ENCODE data around the gene C17orf67.

Gene C17orf67

GRCh38 chr17:56771563-56771962, 62.2 kb downstream of the C17orf67 start:
- TF ChIP-seq REST (IDR thresholded peaks at IDR 0.05; ENCODE audit: insufficient read depth in 1 of 2, low read depth in 2 of 2, low read length in 2 of 2) (no peak), FOXP2 (optimal IDR thresholded peaks at IDR 0.05; ENCODE audit: borderline replicate concordance, extremely low read depth, extremely low read length, insufficient read depth) (no peak), SIN3A (IDR thresholded peaks at IDR 0.05; ENCODE audit: borderline replicate concordance, insufficient read depth, low read length) (no peak), POLR2AphosphoS5 (IDR thresholded peaks at IDR 0.05; ENCODE audit: low read depth, low read length) (no peak), TAF1 (IDR thresholded peaks at IDR 0.05; ENCODE audit: borderline replicate concordance, insufficient read depth, low read length) (no peak)

DNA sequence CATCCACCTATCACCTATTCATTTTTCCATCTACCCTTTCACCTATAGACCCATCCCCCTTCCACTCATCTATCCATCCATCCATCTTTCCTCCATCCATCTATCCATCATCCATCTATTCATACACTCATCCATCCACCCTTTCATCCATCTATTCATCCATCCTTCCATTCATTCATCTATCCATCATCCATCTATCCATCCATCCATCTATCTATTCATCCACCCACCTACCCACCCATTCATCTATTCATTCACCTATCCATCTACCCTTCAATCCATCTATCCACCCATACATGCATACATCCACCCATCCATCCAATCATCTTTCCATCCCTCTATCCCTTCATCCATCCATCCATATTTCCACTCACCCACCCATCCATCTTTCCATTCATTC, 63.3 kb downstream of the C17orf67 start:
- no peak for TF ChIP-seq REST (IDR thresholded peaks at IDR 0.05; ENCODE audit: insufficient read depth in 1 of 2, low read depth in 2 of 2, low read length in 2 of 2)
- no peak for TF ChIP-seq TAF1 (IDR thresholded peaks at IDR 0.05; ENCODE audit: borderline replicate concordance, insufficient read depth, low read length)
- TF ChIP-seq SIN3A (IDR thresholded peaks at IDR 0.05; ENCODE audit: borderline replicate concordance, insufficient read depth, low read length): no peak
- TF ChIP-seq POLR2AphosphoS5 (IDR thresholded peaks at IDR 0.05; ENCODE audit: low read depth, low read length): no peak
- no peak for TF ChIP-seq FOXP2 (optimal IDR thresholded peaks at IDR 0.05; ENCODE audit: borderline replicate concordance, extremely low read depth, extremely low read length, insufficient read depth)

- TF ChIP-seq REST (IDR thresholded peaks at IDR 0.05; ENCODE audit: insufficient read depth in 1 of 2, low read depth in 2 of 2, low read length in 2 of 2) (no peak), TAF1 (IDR thresholded peaks at IDR 0.05; ENCODE audit: borderline replicate concordance, insufficient read depth, low read length) (no peak), SIN3A (IDR thresholded peaks at IDR 0.05; ENCODE audit: borderline replicate concordance, insufficient read depth, low read length) (no peak), FOXP2 (optimal IDR thresholded peaks at IDR 0.05; ENCODE audit: borderline replicate concordance, extremely low read depth, extremely low read length, insufficient read depth) (no peak), POLR2AphosphoS5 (IDR thresholded peaks at IDR 0.05; ENCODE audit: low read depth, low read length) (no peak)
These were observed 68.3 kb downstream of the C17orf67 start for GRCh38 chr17:56765449-56765848.

GRCh38 chr17:56762988-56763387, 70.7 kb downstream of the C17orf67 start:
- TF ChIP-seq POLR2AphosphoS5 (IDR thresholded peaks at IDR 0.05; ENCODE audit: low read depth, low read length) (no peak), SIN3A (IDR thresholded peaks at IDR 0.05; ENCODE audit: borderline replicate concordance, insufficient read depth, low read length) (no peak), FOXP2 (optimal IDR thresholded peaks at IDR 0.05; ENCODE audit: borderline replicate concordance, extremely low read depth, extremely low read length, insufficient read depth) (no peak), TAF1 (IDR thresholded peaks at IDR 0.05; ENCODE audit: borderline replicate concordance, insufficient read depth, low read length) (no peak), REST (IDR thresholded peaks at IDR 0.05; ENCODE audit: insufficient read depth in 1 of 2, low read depth in 2 of 2, low read length in 2 of 2) (no peak)

- TF ChIP-seq FOXP2 (optimal IDR thresholded peaks at IDR 0.05; ENCODE audit: borderline replicate concordance, extremely low read depth, extremely low read length, insufficient read depth): no peak
- TF ChIP-seq POLR2AphosphoS5 (IDR thresholded peaks at IDR 0.05; ENCODE audit: low read depth, low read length): no peak
- TF ChIP-seq TAF1 (IDR thresholded peaks at IDR 0.05; ENCODE audit: borderline replicate concordance, insufficient read depth, low read length): no peak
- TF ChIP-seq SIN3A (IDR thresholded peaks at IDR 0.05; ENCODE audit: borderline replicate concordance, insufficient read depth, low read length): no peak
- TF ChIP-seq REST (IDR thresholded peaks at IDR 0.05; ENCODE audit: insufficient read depth in 1 of 2, low read depth in 2 of 2, low read length in 2 of 2): no peak
These were observed 71.6 kb downstream of the C17orf67 start for GRCh38 chr17:56762144-56762543.
